HEK293 (cell line): ENCODE results near the gene TTC23.

Experiments used
- WT1 ChIP-seq: fragments of 450-650 bp; formaldehyde crosslinking; IDR thresholded peaks from 2 replicates; pipeline ENCODE4 v1.5.1; 2016; ENCODE audit warnings: missing biosample characterization, missing genetic modification characterization
- ZBTB7A ChIP-seq: fragments of 450-650 bp; formaldehyde crosslinking; IDR thresholded peaks from 2 replicates; pipeline ENCODE4 v1.5.1; 2016; ENCODE audit warnings: low read depth, missing biosample characterization, missing genetic modification characterization
- ZNF23 ChIP-seq: fragments of 450-650 bp; formaldehyde crosslinking; IDR thresholded peaks from 2 replicates; pipeline ENCODE4 v1.5.1; 2016; ENCODE audit warnings: missing biosample characterization, missing genetic modification characterization, borderline replicate concordance
- ZNF274 ChIP-seq, 2 experiments: fragments of 200-500 bp in 1 of 2; fragments of 450-650 bp in 1 of 2; sonication (Bioruptor generic) in 1 of 2; formaldehyde crosslinking in 1 of 2; IDR thresholded peaks; 2 replicates each; pipeline versions ENCODE4 v1.5.1 to v1.6.1; 2014 to 2016; ENCODE audit warnings: borderline replicate concordance in 1 of 2, inconsistent platforms in 1 of 2, low read length in 1 of 2, missing biosample characterization in 1 of 2, missing genetic modification characterization in 1 of 2
- ZNF292 ChIP-seq: fragments of 450-650 bp; formaldehyde crosslinking; IDR thresholded peaks from 2 replicates; pipeline ENCODE4 v1.5.1; 2016; ENCODE audit warnings: low read depth, missing biosample characterization, missing genetic modification characterization, borderline replicate concordance
- ZNF660 ChIP-seq: fragments of 450-650 bp; IDR thresholded peaks from 2 replicates; pipeline ENCODE4 v1.5.1; 2018; ENCODE audit warnings: missing biosample characterization, mild to moderate bottlenecking, missing genetic modification characterization
- TF ChIP-seq, protein P1 (sequence below): fragments of 450-650 bp; IDR thresholded peaks from 2 replicates; pipeline ENCODE4 v1.5.1; 2018; ENCODE audit warnings: missing biosample characterization, missing genetic modification characterization
- TF ChIP-seq, protein P2 (sequence below): fragments of 450-650 bp; formaldehyde crosslinking; IDR thresholded peaks from 2 replicates; pipeline ENCODE4 v1.5.1; 2016; ENCODE audit warnings: missing biosample characterization, missing genetic modification characterization

DNA sequence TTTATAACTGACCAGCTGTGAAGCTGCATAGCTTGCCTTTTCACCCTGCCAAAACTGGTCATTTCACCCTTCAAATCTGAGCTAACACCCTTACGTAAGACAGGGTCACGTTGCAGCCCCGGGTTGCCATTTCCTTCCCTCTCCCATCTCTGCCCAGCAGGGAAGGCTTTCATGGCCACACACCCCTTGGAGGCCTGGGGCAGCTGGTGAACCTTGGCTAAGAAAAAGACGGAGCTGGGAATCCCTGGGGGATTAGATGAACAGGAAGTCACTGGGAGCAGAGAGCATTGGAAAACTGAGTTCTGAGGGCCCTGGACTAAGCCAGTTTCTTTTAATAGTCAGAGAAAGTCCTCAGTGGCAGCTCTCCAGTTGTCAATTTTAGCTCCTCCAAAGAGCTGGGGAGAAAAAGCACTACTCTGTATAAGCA, 67.8 kb downstream of the TTC23 start:
- TF ChIP-seq, protein P1, sequence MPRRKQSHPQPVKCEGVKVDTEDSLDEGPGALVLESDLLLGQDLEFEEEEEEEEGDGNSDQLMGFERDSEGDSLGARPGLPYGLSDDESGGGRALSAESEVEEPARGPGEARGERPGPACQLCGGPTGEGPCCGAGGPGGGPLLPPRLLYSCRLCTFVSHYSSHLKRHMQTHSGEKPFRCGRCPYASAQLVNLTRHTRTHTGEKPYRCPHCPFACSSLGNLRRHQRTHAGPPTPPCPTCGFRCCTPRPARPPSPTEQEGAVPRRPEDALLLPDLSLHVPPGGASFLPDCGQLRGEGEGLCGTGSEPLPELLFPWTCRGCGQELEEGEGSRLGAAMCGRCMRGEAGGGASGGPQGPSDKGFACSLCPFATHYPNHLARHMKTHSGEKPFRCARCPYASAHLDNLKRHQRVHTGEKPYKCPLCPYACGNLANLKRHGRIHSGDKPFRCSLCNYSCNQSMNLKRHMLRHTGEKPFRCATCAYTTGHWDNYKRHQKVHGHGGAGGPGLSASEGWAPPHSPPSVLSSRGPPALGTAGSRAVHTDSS (tag by site-specific recombination): no peak
- TF ChIP-seq ZNF292 (tag by site-specific recombination) (no peak), ZNF660 (no peak), ZNF23 (tag by site-specific recombination) (no peak), WT1 (tag by site-specific recombination) (no peak), ZNF274 (IDR thresholded peaks at IDR 0.05; ENCODE audit: low read length) (no peak), ZNF274 (tag by site-specific recombination; IDR thresholded peaks at IDR 0.05; ENCODE audit: borderline replicate concordance) (no peak), ZBTB7A (tag by site-specific recombination) (no peak)
- TF ChIP-seq, protein P2, sequence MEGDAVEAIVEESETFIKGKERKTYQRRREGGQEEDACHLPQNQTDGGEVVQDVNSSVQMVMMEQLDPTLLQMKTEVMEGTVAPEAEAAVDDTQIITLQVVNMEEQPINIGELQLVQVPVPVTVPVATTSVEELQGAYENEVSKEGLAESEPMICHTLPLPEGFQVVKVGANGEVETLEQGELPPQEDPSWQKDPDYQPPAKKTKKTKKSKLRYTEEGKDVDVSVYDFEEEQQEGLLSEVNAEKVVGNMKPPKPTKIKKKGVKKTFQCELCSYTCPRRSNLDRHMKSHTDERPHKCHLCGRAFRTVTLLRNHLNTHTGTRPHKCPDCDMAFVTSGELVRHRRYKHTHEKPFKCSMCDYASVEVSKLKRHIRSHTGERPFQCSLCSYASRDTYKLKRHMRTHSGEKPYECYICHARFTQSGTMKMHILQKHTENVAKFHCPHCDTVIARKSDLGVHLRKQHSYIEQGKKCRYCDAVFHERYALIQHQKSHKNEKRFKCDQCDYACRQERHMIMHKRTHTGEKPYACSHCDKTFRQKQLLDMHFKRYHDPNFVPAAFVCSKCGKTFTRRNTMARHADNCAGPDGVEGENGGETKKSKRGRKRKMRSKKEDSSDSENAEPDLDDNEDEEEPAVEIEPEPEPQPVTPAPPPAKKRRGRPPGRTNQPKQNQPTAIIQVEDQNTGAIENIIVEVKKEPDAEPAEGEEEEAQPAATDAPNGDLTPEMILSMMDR (tag by site-specific recombination): no peak
